Endothelial cell of umbilical vein (primary cell): Measurements from ENCODE around the gene MAD2L2. TPM values are rescaled to one million over a fixed set of nuclear protein-coding genes. Genes with fewer than 3 reads are reported as not detected.

Experiments
- BruUV-seq: library from RNA; stranded (reverse); fragments of 400-500 nt; replicated peaks from 2 replicates; lab custom pipeline; 2021; lab: Mats Ljungman, UMichigan
- CTCF ChIA-PET: fragments of 300-600, 350-600 bp; sonication (Branson Sonifier 250); formaldehyde crosslinking; loops from one replicate; lab custom pipeline; 2021; ENCODE audit warnings: antibody characterized with exemption, inconsistent platforms; lab: Charles Lee
- POLR2A ChIA-PET: fragments of 300-600, 350-600 bp; sonication (Branson Sonifier 250); formaldehyde crosslinking; loops from one replicate; lab custom pipeline; 2021; ENCODE audit warnings: antibody characterized with exemption, inconsistent platforms; lab: Charles Lee
- DNase-seq: peaks from one replicate; pipeline ENCODE4 v3.0.0-alpha.2; 2011; ENCODE audit warnings: low read depth, low spot score
- FAIRE-seq: peaks from 2 replicates; lab custom pipeline; 2011; peaks lifted over from hg19 to GRCh38; lab: Jason Lieb, UNC
- H2AFZ ChIP-seq: 2 replicates; pipeline ENCODE4 v1.6.0; 2012; ENCODE audit warnings: low read depth, low read length, control low read depth, inconsistent platforms
- H3K27ac ChIP-seq: 2 replicates; pipeline ENCODE4 v1.5.1; 2011; ENCODE audit warnings: low read depth, mild to moderate bottlenecking, control low read depth, low read length, moderate library complexity; ENCODE audit not compliant: insufficient read depth
- H3K27me3 ChIP-seq, 2 experiments: 2 replicates each; pipeline versions ENCODE4 v1.6.0 to v1.6.1; 2011; ENCODE audit warnings: low read length in 2 of 2, mixed read lengths in 1 of 2; ENCODE audit not compliant: control insufficient read depth in 2 of 2, insufficient read depth in 2 of 2
- H3K36me3 ChIP-seq, 2 experiments: 2 replicates in 1 of 2; 3 replicates in 1 of 2; pipeline ENCODE4 v1.5.1; 2011; ENCODE audit warnings: low read length in 2 of 2, mild to moderate bottlenecking in 1 of 2, moderate library complexity in 1 of 2; ENCODE audit not compliant: control insufficient read depth in 2 of 2, insufficient read depth in 2 of 2; ENCODE audit errors: extremely low read depth in 1 of 2
- H3K4me1 ChIP-seq: 3 replicates; pipeline ENCODE4 v1.5.1; 2011; ENCODE audit warnings: mild to moderate bottlenecking, low read length; ENCODE audit not compliant: control insufficient read depth, insufficient read depth; ENCODE audit errors: extremely low read depth
- H3K4me2 ChIP-seq: 2 replicates; pipeline ENCODE4 v1.6.1; 2011; ENCODE audit warnings: low read length, control low read depth, mixed read lengths; ENCODE audit not compliant: insufficient read depth
- H3K4me3 ChIP-seq, 3 experiments: fragments of 200-600 bp in 1 of 3; sonication (generic), shearing (Covaris generic) in 1 of 3; replicated peaks in 1 of 3; 2 replicates each; pipeline ENCODE4 v1.5.1; 2011 to 2016; ENCODE audit warnings: control low read depth in 3 of 3, low read length in 3 of 3, mild to moderate bottlenecking in 2 of 3, inconsistent platforms in 1 of 3, low read depth in 1 of 3, moderate library complexity in 1 of 3; ENCODE audit not compliant: insufficient read depth in 1 of 3
- H3K79me2 ChIP-seq: 2 replicates; pipeline ENCODE4 v1.6.0; 2012; ENCODE audit warnings: low read length, inconsistent platforms; ENCODE audit not compliant: control insufficient read depth, insufficient read depth
- H3K9ac ChIP-seq: replicated peaks from 2 replicates; pipeline ENCODE3; 2011; ENCODE audit warnings: low read length, control low read depth; ENCODE audit not compliant: insufficient read depth; ENCODE audit errors: extremely low read depth
- H3K9me1 ChIP-seq: replicated peaks from 3 replicates; pipeline ENCODE4 v1.6.0; 2011; ENCODE audit warnings: mild to moderate bottlenecking, low read length; ENCODE audit not compliant: control insufficient read depth, insufficient read depth; ENCODE audit errors: extremely low read depth
- H3K9me3 ChIP-seq: replicated peaks from 2 replicates; pipeline ENCODE4 v1.5.1; 2012; ENCODE audit warnings: low read length, inconsistent platforms; ENCODE audit not compliant: control insufficient read depth, insufficient read depth
- H4K20me1 ChIP-seq: replicated peaks from 2 replicates; pipeline ENCODE3; 2011; ENCODE audit warnings: mild to moderate bottlenecking, low read length; ENCODE audit not compliant: control insufficient read depth, insufficient read depth; ENCODE audit errors: extremely low read depth
- EZH2 ChIP-seq: IDR thresholded peaks from 2 replicates; pipeline ENCODE4 v1.6.1; 2012; ENCODE audit warnings: borderline replicate concordance, low read depth, mild to moderate bottlenecking, moderate library complexity, low read length, inconsistent platforms; ENCODE audit not compliant: severe bottlenecking
- FOS ChIP-seq: IDR thresholded peaks from 2 replicates; pipeline ENCODE4 v1.6.1; 2011; ENCODE audit warnings: mild to moderate bottlenecking, low read length, moderate library complexity, borderline replicate concordance; ENCODE audit not compliant: insufficient read depth
- GATA2 ChIP-seq: IDR thresholded peaks from 2 replicates; pipeline ENCODE4 v1.7.0; 2011; ENCODE audit warnings: low read depth, mild to moderate bottlenecking, moderate library complexity, mixed read lengths, low read length; ENCODE audit not compliant: insufficient read length, insufficient read depth
- MYC ChIP-seq: IDR thresholded peaks from one replicate; pipeline ENCODE4 v1.6.1; 2011; ENCODE audit warnings: mild to moderate bottlenecking, low read depth, low read length
- POLR2A ChIP-seq: IDR thresholded peaks from 2 replicates; pipeline ENCODE4 v1.6.1; 2012; ENCODE audit warnings: low read depth, mild to moderate bottlenecking, control low read depth, low read length
- POLR2AphosphoS5 ChIP-seq: IDR thresholded peaks from 2 replicates; pipeline ENCODE4 v1.6.1; 2012; ENCODE audit warnings: low read depth, mild to moderate bottlenecking, control low read depth, low read length, moderate library complexity; ENCODE audit not compliant: insufficient read depth
- dilution Hi-C: fragments of 300-500 bp; cut with MboI; formaldehyde crosslinking; loops from one replicate; pipeline ENCODE4 v1.15.0; 2019; ENCODE audit warnings: low sequenced_read_pairs; ENCODE audit not compliant: extremely low pct_ligation_motif_present
- intact Hi-C: fragments of 100-400 bp; cut with micrococcal nuclease; formaldehyde crosslinking; loops from one replicate; pipeline ENCODE4 v1.10.0; 2022
- polyA plus RNA-seq, 4 experiments: library from polyadenylated mRNA; depleted of rRNA in 3 of 4; stranded (reverse) in 3 of 4; unstranded in 1 of 4; fragments of >200 nt; gene quantifications; 2 replicates each; pipeline versions ENCODE4 v1.2.1 to v1.2.3, GENCODE V29; 2011 to 2012; ENCODE audit warnings: missing spikeins in 1 of 4
- total RNA-seq: library from RNA; stranded (reverse); gene quantifications from 2 replicates; pipeline ENCODE4 v1.2.3, GENCODE V29; 2021
- TF ChIP-seq, protein P1 (sequence below): IDR thresholded peaks from 2 replicates; pipeline ENCODE4 v1.6.1; 2011; ENCODE audit not compliant: insufficient read depth, insufficient read length
- TF ChIP-seq, protein P2 (sequence below), 2 donors: IDR thresholded peaks; 1 replicate in 1 of 2; 2 replicates in 1 of 2; pipeline ENCODE4 v1.5.1; 2011; ENCODE audit warnings: low read length in 2 of 2, mild to moderate bottlenecking in 2 of 2, moderate library complexity in 2 of 2, control low read depth in 1 of 2, inconsistent platforms in 1 of 2, low read depth in 1 of 2; ENCODE audit not compliant: insufficient read depth in 1 of 2; ENCODE audit errors: extremely low read depth in 1 of 2

MAD2L2 gene
- total and polyA plus RNA-seq, 2 donors (not counting 3 experiments of a cell fraction or from before 2014, with no cell fraction given): 35.9 to 74.2 TPM

DNA sequence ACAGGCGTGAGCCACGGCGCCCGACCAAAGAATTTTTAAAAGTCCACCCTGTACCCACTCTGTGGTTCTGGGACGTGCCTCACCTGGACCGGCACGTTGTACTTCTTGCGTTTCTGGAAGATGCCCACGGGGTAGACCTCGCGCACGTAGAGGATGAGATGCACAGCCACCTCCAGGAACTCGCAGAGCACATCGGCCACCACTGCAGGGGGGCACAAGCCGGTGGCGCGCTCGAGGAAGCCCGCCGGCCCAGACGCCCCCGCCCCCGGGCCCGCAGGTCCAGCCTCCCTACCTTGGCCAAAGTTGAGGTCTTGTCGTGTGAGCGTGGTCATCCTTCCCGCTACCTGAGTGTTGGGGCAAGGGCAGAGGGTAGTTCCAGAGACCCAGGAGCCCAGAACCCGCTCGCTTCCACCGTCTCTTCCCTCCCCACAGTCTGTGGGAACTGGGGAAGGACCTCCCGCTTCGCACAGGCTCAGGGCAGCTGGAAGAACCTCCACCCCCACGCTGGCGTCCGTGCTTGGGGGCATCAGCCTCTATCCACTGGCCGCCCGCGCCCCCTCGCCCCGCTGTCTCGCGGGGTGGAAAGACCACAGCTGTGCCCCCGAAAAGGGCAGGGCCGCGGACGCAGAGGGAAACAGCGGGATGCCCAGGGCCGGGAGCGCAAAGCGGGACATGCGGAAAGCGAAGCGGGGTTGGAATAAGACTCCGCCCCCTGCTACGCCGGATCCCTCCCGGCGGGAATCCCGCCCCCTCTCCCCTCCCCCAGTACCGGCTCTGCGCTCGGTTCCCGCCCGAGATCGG is 478 bp downstream of the MAD2L2 start:
- ChIA-PET CTCF (interaction anchor here (1.2 to 2.7 kb wide), 2 partner anchors 16 to 35 kb away, joined by 3 to 27 read pairs; partner anchors contain the start of gene FBXO6), POLR2A (interaction anchor here (1.3 kb wide), 1 partner anchor 229 kb away, joined by 3 read pairs; no protein-coding TSS in a partner anchor)
- Histone ChIP-seq H3K9me3 (no peaks in the 10 kb centered on the region), H3K4me2 (peak overlapping the region; percentile 70), H3K4me1 (peaks cover 7% of the 10 kb centered on the region), H3K9me1 (no peaks in the 10 kb centered on the region), H3K79me2 (no peaks in the 10 kb centered on the region), H3K9ac (peak overlapping the region; percentile 62), H3K27me3 (peaks cover 9 to 12% of the 10 kb centered on the region in 2 experiments), H4K20me1 (no peaks in the 10 kb centered on the region), H3K4me3 (peak overlapping the region; percentile 52 to 97 (median 61)), H2AFZ (peak overlapping the region; percentile 92), H3K27ac (peak overlapping the region; percentile 49), H3K36me3 (peaks cover 0 to 7% of the 10 kb centered on the region in 2 experiments)
- peak; percentile 8 for FAIRE-seq
- dilution Hi-C loops (no loop called here), intact Hi-C loops (loop anchor here (1.0 to 5.0 kb wide), 5 partner anchors 13 to 302 kb away; partner anchors contain the start of genes FBXO2, FBXO44, FBXO6 and MFN2)
- peak; percentile 72 for DNase-seq
- TF ChIP-seq, protein P1, sequence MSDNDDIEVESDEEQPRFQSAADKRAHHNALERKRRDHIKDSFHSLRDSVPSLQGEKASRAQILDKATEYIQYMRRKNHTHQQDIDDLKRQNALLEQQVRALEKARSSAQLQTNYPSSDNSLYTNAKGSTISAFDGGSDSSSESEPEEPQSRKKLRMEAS: no peak
- TF ChIP-seq FOS: no peak
- TF ChIP-seq EZH2: no peak
- no peak for TF ChIP-seq GATA2
- TF ChIP-seq POLR2A: no peak
- no peak for TF ChIP-seq POLR2AphosphoS5
- TF ChIP-seq, protein P2, sequence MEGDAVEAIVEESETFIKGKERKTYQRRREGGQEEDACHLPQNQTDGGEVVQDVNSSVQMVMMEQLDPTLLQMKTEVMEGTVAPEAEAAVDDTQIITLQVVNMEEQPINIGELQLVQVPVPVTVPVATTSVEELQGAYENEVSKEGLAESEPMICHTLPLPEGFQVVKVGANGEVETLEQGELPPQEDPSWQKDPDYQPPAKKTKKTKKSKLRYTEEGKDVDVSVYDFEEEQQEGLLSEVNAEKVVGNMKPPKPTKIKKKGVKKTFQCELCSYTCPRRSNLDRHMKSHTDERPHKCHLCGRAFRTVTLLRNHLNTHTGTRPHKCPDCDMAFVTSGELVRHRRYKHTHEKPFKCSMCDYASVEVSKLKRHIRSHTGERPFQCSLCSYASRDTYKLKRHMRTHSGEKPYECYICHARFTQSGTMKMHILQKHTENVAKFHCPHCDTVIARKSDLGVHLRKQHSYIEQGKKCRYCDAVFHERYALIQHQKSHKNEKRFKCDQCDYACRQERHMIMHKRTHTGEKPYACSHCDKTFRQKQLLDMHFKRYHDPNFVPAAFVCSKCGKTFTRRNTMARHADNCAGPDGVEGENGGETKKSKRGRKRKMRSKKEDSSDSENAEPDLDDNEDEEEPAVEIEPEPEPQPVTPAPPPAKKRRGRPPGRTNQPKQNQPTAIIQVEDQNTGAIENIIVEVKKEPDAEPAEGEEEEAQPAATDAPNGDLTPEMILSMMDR (IDR thresholded peaks at IDR 0.05; ENCODE audit: extremely low read depth in 1 of 2, insufficient read depth in 1 of 2, low read depth in 1 of 2, low read length in 2 of 2): no peak
- no peak for TF ChIP-seq MYC
- TSS peak; percentile 31 for BruUV-seq
